GM18498 (cell line): ENCODE data around the gene OR52L1.
"Not testable (repeated sequence)": the region's sequence is repeated elsewhere in the genome, so short reads cannot be mapped to it uniquely, and the experiment has no call there.

ENCODE experiments used
- ATAC-seq: cut with Tn5 transposase; IDR thresholded peaks from one replicate; pipeline ENCODE4 v1.9.1; 2021; ENCODE audit warnings: mild to moderate bottlenecking, moderate library complexity; ENCODE audit not compliant: unreplicated experiment

Gene OR52L1

DNA sequence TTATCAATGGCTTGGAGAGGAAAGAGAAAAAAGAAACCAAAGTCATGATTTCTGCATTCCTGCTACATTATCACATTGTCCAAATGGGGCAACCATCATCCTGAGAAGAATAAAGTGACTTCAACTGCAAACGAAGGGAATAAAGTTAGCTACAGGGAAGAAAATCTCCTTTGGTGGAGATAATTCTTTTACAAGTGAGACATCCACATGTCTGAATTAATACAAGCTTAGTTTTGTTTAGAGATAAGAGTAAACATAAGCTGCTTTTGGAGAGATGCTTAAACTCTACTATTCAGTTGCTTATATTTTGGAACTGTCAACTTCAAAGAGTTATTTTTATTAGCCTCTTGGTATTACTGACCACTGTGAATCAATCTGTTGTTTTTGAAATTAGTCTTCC is at the start of gene OR52L1:
Gene OR52L1, minus strand, starts transcription at position 101 of the 400 bp plus-strand sequence. Its CDS starts 55 bp downstream, at position 46.
- ATAC-seq = no peak

DNA sequence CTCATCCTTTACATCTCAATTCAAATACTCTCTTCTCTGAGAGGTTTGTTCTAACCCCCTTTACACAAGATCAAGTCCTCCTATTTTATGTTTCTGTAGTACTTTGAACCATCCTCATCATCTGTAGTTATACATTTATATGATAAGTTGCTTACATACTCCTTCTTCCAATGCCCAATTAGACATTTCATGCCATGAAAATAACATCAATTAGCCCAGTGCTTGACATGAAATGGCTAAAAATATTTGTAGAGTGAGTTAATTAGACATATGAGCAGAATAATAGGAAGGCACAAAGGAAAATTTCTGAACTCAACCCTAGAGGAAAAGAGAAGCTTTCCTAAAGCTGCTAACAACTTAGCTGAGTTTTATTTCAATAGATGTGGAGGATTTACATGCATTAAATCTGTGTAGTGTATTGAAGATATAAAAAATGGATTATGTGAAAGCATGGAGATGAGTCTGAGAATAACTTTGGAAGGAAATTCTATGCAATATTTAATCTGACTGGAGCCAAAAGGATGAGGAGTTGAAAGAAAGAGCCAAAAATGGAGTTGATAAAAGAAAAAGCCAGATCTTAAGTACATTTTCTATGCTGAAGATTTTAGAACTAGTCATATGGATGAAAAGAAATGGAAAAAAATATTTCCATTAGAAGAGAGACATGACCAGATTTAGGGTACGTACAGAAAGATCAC is 44.1 kb upstream of the OR52L1 start, which contains the start of gene OR56A1:
Gene OR56A1, minus strand, starts transcription at position 51 of the 698 bp plus-strand sequence. CDS start 3,066 bp downstream, outside the sequence.
- no peak for ATAC-seq

DNA sequence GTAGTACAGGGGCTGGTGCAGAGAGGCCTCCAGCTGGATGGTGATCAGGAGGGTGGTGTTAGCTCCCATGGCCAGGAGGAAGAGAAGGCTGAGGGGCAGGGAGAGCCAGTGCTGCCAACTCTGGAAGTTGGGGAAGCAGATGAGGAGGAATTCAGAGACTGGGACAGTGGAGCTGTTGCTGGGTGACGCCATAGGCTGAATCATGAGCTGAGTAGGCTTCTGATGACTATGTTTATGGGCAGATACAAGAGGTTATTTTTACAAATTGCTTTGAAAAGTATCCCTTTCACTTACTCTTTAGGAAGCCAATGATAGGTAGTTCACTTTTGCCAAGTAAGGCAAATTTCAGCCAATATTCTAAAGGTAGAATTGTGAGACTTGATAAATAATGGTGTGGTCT is 40.7 kb upstream of the OR52L1 start:
- ATAC-seq = no peak

DNA sequence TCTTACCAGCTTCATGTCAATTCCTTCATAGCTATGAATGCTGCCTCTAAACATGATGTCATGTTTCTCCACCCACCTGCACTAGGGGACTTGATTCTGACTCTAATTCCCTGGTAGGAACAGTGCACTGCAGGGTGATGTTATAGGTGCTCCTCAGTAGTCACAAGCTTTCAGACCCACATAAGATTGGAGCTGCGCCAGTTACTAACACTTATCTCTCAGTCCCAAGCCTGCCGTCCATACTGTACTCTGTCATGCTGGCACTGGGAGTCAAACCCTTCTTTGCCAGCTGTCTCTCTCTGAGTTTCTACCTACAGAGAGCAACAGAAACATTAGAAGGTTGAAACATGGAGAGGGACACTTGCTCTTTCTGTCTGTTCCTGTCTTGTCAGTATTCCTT is 38.3 kb upstream of the OR52L1 start:
- ATAC-seq = no peak

GRCh38 chr11:6022956-6023355 is 36.2 kb upstream of the OR52L1 start:
- peak; percentile 76 for ATAC-seq

- ATAC-seq = no peak
Measured at GRCh38 chr11:6013042-6013441, 26.3 kb upstream of the OR52L1 start.

GRCh38 chr11:6012035-6012668 is 25.4 kb upstream of the OR52L1 start:
- ATAC-seq = no peak

DNA sequence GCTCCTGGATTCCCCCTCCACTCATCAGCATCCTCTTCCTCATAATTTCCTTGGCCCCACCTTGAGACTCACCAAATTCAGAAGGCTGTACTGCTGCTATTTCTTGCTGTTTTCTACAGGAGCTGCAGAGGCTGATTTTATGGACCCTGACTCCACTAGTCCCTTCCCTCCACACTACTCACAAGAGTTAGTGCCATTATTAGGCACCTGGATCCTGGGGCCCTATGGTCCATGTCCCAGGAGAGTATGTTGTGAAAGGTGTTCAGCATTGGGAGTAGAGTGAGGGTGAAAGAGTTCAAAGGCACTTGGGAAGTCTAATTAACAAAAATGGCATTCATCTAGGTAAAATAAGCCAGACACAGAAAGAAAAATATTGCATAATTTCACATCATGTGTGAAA is 20.1 kb upstream of the OR52L1 start, which contains the start of gene OR56A4:
Gene OR56A4, minus strand, starts transcription at position 101 of the 400 bp plus-strand sequence. CDS start 3,954 bp downstream, outside the sequence.
- ATAC-seq = no peak

GRCh38 chr11:6006395-6006794 is 19.6 kb upstream of the OR52L1 start:
- no peak for ATAC-seq

DNA sequence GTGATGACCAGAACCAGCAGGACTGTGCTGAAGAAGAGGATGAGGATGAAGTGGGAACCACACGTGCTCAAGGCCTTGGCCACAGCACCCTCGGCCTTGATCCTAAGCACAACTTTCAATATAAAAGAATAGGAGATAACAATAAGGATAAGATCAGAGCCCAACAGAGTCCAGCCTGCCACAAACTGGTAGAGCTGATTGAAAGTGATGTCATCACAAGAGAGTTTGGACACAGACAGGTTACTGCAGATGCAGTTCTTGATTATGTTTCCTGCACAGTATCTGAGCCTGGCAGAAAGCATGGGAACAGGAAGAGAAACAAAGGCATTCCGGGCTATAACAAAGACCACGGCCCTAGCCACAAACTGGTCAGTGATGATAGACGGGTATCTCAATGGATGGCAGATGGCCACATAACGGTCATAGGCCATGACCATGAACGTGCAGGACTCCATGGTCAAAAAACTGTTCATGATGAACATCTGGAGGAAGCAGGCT is 15.5 kb upstream of the OR52L1 start:
- no peak for ATAC-seq

DNA sequence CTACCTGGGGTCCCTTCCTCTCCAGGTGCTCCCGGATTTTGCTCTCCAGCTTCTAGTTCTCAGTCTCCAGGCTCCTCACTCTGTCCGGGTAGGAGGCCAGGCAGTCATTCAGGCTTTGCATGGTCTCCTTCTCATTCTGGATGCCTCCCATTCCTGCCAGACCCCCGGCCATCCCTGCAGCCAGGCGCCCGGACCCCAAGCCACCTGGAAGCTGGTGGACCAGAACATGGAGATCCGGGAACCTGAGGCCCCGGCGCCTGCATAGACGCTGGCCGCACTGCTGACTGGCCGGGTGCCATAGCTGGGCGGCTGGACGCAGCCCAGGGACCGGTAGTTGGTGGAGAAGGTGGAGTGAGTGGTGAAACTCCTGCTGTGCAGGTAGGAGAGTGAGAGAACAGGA is 8.0 kb upstream of the OR52L1 start:
- no peak for ATAC-seq

GRCh38 chr11:5992604-5993251 is 5.9 kb upstream of the OR52L1 start:
- no peak for ATAC-seq

GRCh38 chr11:5992150-5992549 is 5.4 kb upstream of the OR52L1 start:
- no peak for ATAC-seq

GRCh38 chr11:5989203-5989602 is 2.4 kb upstream of the OR52L1 start:
- ATAC-seq = no peak

DNA sequence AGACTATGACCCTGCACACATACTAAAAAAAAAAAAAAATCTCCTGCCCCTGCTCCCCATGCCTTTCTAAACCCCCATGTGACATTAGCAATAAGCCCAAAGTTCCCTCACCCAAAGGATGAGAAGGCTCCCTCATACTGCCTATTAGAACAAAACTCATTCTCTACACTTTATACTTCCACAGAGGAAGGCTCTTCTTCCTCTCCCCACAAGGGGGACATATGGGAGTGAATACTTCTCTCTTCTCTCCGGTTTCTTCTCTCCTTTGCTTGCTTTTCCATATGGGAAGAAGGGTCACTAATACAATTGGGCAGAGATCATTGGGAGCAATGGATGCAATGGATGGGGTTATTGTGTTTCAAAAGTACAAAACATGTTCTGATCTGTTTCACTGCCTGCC is 3.3 kb downstream of the OR52L1 start:
- ATAC-seq = no peak

- no peak for ATAC-seq
Measured at GRCh38 chr11:5973530-5973929, 13.3 kb downstream of the OR52L1 start.

GRCh38 chr11:5968394-5968793 is 18.4 kb downstream of the OR52L1 start, which contains the start of gene OR56A5:
TSS of gene OR56A5 (minus strand) at chr11:5968494. CDS start at chr11:5968494, 0 bp downstream.
- ATAC-seq = no peak

GRCh38 chr11:5967708-5968107 is 19.1 kb downstream of the OR52L1 start:
- ATAC-seq = no peak

GRCh38 chr11:5966958-5967357 is 19.8 kb downstream of the OR52L1 start:
- ATAC-seq = no peak

GRCh38 chr11:5960704-5961320 is 26.0 kb downstream of the OR52L1 start:
- not testable (repeated sequence) for ATAC-seq

- ATAC-seq = no peak
Measured at GRCh38 chr11:5955586-5955985, 31.2 kb downstream of the OR52L1 start.
